Measurements from ENCODE around the gene OXNAD1. TPM values are rescaled to one million over a fixed set of nuclear protein-coding genes. Genes with fewer than 3 reads are reported as not detected.

OXNAD1 gene
- total RNA-seq, 1 experiment from 2014 or later, result 12.1 TPM

- Histone ChIP-seq H3K9ac (ENCODE audit: low read length) (no peak overlapping the region), H4K20me1 (ENCODE audit: insufficient read depth) (no peaks in the 10 kb centered on the region), H3K27me3 (ENCODE audit: insufficient read depth, low read length) (no peaks in the 10 kb centered on the region), H3K27ac (ENCODE audit: low read depth, low read length) (no peak overlapping the region), H3K36me3 (ENCODE audit: control insufficient read depth in 1 of 2, insufficient read depth in 2 of 2, low read length in 2 of 2) (0 out of 4 replicates have a peak, but pooled peaks cover 0 to 4% of the 10 kb centered on the region in 2 experiments), H2AFZ (ENCODE audit: low read depth, low read length, poor library complexity, severe bottlenecking) (no peak overlapping the region), H3K4me3 (replicated peaks in 1 of 2; ENCODE audit: low read depth in 1 of 2, low read length in 2 of 2) (no peak overlapping the region), H3K4me1 (ENCODE audit: control insufficient read depth in 1 of 2, insufficient read depth in 2 of 2, low read length in 2 of 2) (no peaks in the 10 kb centered on the region), H3K9me2 (ENCODE audit: insufficient read depth) (no peaks in the 10 kb centered on the region), H3K79me2 (ENCODE audit: insufficient read depth, low read length) (no peaks in the 10 kb centered on the region), H3K4me2 (ENCODE audit: low read length) (no peak overlapping the region), H3K9me3 (ENCODE audit: control insufficient read depth in 1 of 2, insufficient read depth in 1 of 2, low read depth in 1 of 2, low read length in 2 of 2) (0 out of 4 replicates have a peak, but pooled peaks cover 0 to 7% of the 10 kb centered on the region in 2 experiments)
- ATAC-seq, result no peak
- ChIA-PET RAD21 (ENCODE audit: low non-redundant PET in 1 of 2, low total read pairs in 2 of 2, uncharacterized antibody in 2 of 2, unreplicated experiment in 2 of 2) (no interaction called here), CTCF (no interaction called here), POLR2A (no interaction called here)
- no peak for TF ChIP-seq SRF (IDR thresholded peaks at IDR 0.05; ENCODE audit: low read depth)
- no peak for TF ChIP-seq JUND (IDR thresholded peaks at IDR 0.05)
- TF ChIP-seq ZNF274 (IDR thresholded peaks at IDR 0.05; ENCODE audit: low read depth, low read length), result no peak
- no peak for TF ChIP-seq REST (IDR thresholded peaks at IDR 0.05; ENCODE audit: low read depth)
- no peak for TF ChIP-seq TCF7L2 (IDR thresholded peaks at IDR 0.05; ENCODE audit: borderline replicate concordance, extremely low read depth, insufficient read depth, insufficient read length)
- no peak for TF ChIP-seq MAX (IDR thresholded peaks at IDR 0.05)
- no peak for TF ChIP-seq POLR2A (IDR thresholded peaks at IDR 0.05; ENCODE audit: borderline replicate concordance, extremely low read depth, insufficient read depth, insufficient read length)
- no peak for TF ChIP-seq EZH2 (IDR thresholded peaks at IDR 0.05)
- TF ChIP-seq SIN3A (IDR thresholded peaks at IDR 0.05; ENCODE audit: low read depth), result no peak
- TF ChIP-seq CTCF (IDR thresholded peaks at IDR 0.05 in 2 of 3, conservative IDR thresholded peaks at IDR 0.05 in 1 of 3; ENCODE audit: borderline replicate concordance in 1 of 3, insufficient read depth in 1 of 3, low read depth in 2 of 3, low read length in 2 of 3), result no peak
- no peak for TF ChIP-seq ELF1 (IDR thresholded peaks at IDR 0.05; ENCODE audit: borderline replicate concordance, low read depth)
- TF ChIP-seq SP1 (IDR thresholded peaks at IDR 0.05; ENCODE audit: low read depth), result no peak
- no peak for TF ChIP-seq POLR2AphosphoS5 (IDR thresholded peaks at IDR 0.05; ENCODE audit: low read depth, low read length)
- no peak for TF ChIP-seq YY1 (IDR thresholded peaks at IDR 0.05; ENCODE audit: extremely low read depth, insufficient replicate concordance, low read depth, low read length)
- TF ChIP-seq CBX3 (IDR thresholded peaks at IDR 0.05; ENCODE audit: low read depth), result no peak
- no peak for TF ChIP-seq ATF3 (IDR thresholded peaks at IDR 0.05)
- TF ChIP-seq ZBTB33 (IDR thresholded peaks at IDR 0.05; ENCODE audit: extremely low read depth, insufficient replicate concordance, low read length), result no peak
- no peak for TF ChIP-seq RAD21 (IDR thresholded peaks at IDR 0.05; ENCODE audit: low read depth)
- TF ChIP-seq FOSL1 (IDR thresholded peaks at IDR 0.05; ENCODE audit: low read depth), result no peak
- DNase-seq (ENCODE audit: low read depth, low spot score), result no peak
- intact Hi-C loops (cut with micrococcal nuclease), result no loop called here
- no TSS peak for BruUV-seq (replicated peaks)
Observed at GRCh38 chr3:16332904-16333426, 68.0 kb downstream of the OXNAD1 start.

All from HCT116 (cell line).